GM21515 (cell line): Measurements from ENCODE around the gene CNTNAP2.
"Not testable (repeated sequence)": the region's sequence is repeated elsewhere in the genome, so short reads cannot be mapped to it uniquely, and the experiment has no call there.

ENCODE experiments used
- ATAC-seq: cut with Tn5 transposase; IDR thresholded peaks from one replicate; pipeline ENCODE4 v1.9.1; 2021; ENCODE audit not compliant: unreplicated experiment

CNTNAP2 gene

GRCh38 chr7:147593271-147594057, 1476.9 kb downstream of the CNTNAP2 start:
- no peak for ATAC-seq

- ATAC-seq: no peak
These were observed 1478.4 kb downstream of the CNTNAP2 start for GRCh38 chr7:147595042-147595441.

GRCh38 chr7:147598687-147599086, 1482.1 kb downstream of the CNTNAP2 start:
- ATAC-seq: not testable (repeated sequence)

GRCh38 chr7:147605323-147605722, 1488.7 kb downstream of the CNTNAP2 start:
- no peak for ATAC-seq

- ATAC-seq: no peak
These were observed 1490.7 kb downstream of the CNTNAP2 start for GRCh38 chr7:147607157-147607800.

GRCh38 chr7:147611431-147611830, 1494.8 kb downstream of the CNTNAP2 start:
- no peak for ATAC-seq

GRCh38 chr7:147635288-147635687, 1518.7 kb downstream of the CNTNAP2 start:
- no peak for ATAC-seq

GRCh38 chr7:147636553-147636952, 1520.0 kb downstream of the CNTNAP2 start:
- no peak for ATAC-seq

- ATAC-seq: no peak
These were observed 1522.0 kb downstream of the CNTNAP2 start for GRCh38 chr7:147638566-147638965.

GRCh38 chr7:147639037-147639436, 1522.4 kb downstream of the CNTNAP2 start:
- ATAC-seq: no peak

- no peak for ATAC-seq
These were observed 1523.2 kb downstream of the CNTNAP2 start for GRCh38 chr7:147639751-147640150.

GRCh38 chr7:147640821-147641220, 1524.2 kb downstream of the CNTNAP2 start:
- ATAC-seq: no peak

- ATAC-seq: no peak
These were observed 1530.0 kb downstream of the CNTNAP2 start for GRCh38 chr7:147646568-147646967.

GRCh38 chr7:147650991-147651390, 1534.4 kb downstream of the CNTNAP2 start:
- ATAC-seq: no peak

GRCh38 chr7:147651601-147652000, 1535.0 kb downstream of the CNTNAP2 start:
- no peak for ATAC-seq

GRCh38 chr7:147653456-147653855, 1536.9 kb downstream of the CNTNAP2 start:
- ATAC-seq: no peak

GRCh38 chr7:147658392-147658967, 1541.9 kb downstream of the CNTNAP2 start:
- no peak for ATAC-seq

- no peak for ATAC-seq
These were observed 1542.7 kb downstream of the CNTNAP2 start for GRCh38 chr7:147659036-147659995.

- no peak for ATAC-seq
These were observed 1547.9 kb downstream of the CNTNAP2 start for GRCh38 chr7:147664541-147664940.

- ATAC-seq: no peak
These were observed 1554.2 kb downstream of the CNTNAP2 start for GRCh38 chr7:147670759-147671158.

GRCh38 chr7:147674705-147675104, 1558.1 kb downstream of the CNTNAP2 start:
- ATAC-seq: no peak
